K562 (cell line): ENCODE results near the gene HCST. TPM values are rescaled to one million over a fixed set of nuclear protein-coding genes. Genes with fewer than 3 reads are reported as not detected.

Experiments
- ATF7 ChIP-seq: fragments of 450-650 bp; IDR thresholded peaks from 2 replicates; pipeline ENCODE4 v1.7.1; 2014; ENCODE audit warnings: mild to moderate bottlenecking, moderate library complexity
- CREB1 ChIP-seq, 2 experiments: sonication (generic) in 1 of 2; formaldehyde crosslinking in 1 of 2; IDR thresholded peaks; 2 replicates each; pipeline versions ENCODE4 v1.6.1 to v1.8.0; 2012 to 2022; ENCODE audit warnings: inconsistent platforms in 1 of 2, mild to moderate bottlenecking in 1 of 2, missing genetic modification reagents in 1 of 2, moderate library complexity in 1 of 2
- ELF1 ChIP-seq: fragments of 200-800 bp; sonication (Bioruptor generic); IDR thresholded peaks from 2 replicates; pipeline ENCODE4 v1.6.1; 2016; ENCODE audit warnings: missing genetic modification characterization, missing compliant biosample characterization
- MECOM ChIP-seq: fragments of 250-450 bp; sonication (Bioruptor Pico); IDR thresholded peaks from 2 replicates; pipeline ENCODE4 v1.8.0; 2022; ENCODE audit warnings: inconsistent platforms
- MTA3 ChIP-seq: fragments of 450-650 bp; formaldehyde crosslinking; IDR thresholded peaks from 2 replicates; pipeline ENCODE4 v1.6.1; 2017; ENCODE audit warnings: mild to moderate bottlenecking, borderline replicate concordance
- PHF8 ChIP-seq: fragments of 200-600 bp; sonication (generic); IDR thresholded peaks from 2 replicates; pipeline ENCODE4 v1.6.1; 2012; ENCODE audit warnings: mixed run types, mild to moderate bottlenecking, inconsistent platforms, low read length, moderate library complexity, borderline replicate concordance
- POLR2A ChIP-seq: fragments of 450-650 bp; conservative IDR thresholded peaks from 2 replicates; pipeline ENCODE4 v1.6.1; 2016
- SREBF2 ChIP-seq: sonication (generic); formaldehyde crosslinking; IDR thresholded peaks from 2 replicates; pipeline ENCODE4 v1.4.0; 2020; ENCODE audit warnings: mild to moderate bottlenecking, missing genetic modification reagents
- SRSF3 ChIP-seq: fragments of 200-400 bp; formaldehyde crosslinking; IDR thresholded peaks from 2 replicates; pipeline ENCODE4 v1.6.1; 2016; ENCODE audit warnings: mild to moderate bottlenecking, low read length, moderate library complexity; ENCODE audit not compliant: insufficient read depth
- ZBTB7A ChIP-seq: IDR thresholded peaks from 2 replicates; pipeline ENCODE4 v1.6.1; 2011; ENCODE audit warnings: low read depth, mild to moderate bottlenecking, low read length, moderate library complexity, borderline replicate concordance; ENCODE audit not compliant: control insufficient read depth
- ZFP36 ChIP-seq: fragments of 150-350 bp; IDR thresholded peaks from 2 replicates; pipeline ENCODE4 v1.6.1; 2018; ENCODE audit warnings: low read length, low read depth; ENCODE audit not compliant: partially characterized antibody
- polyA plus RNA-seq, 8 experiments: library from polyadenylated mRNA; depleted of rRNA in 4 of 8; stranded (reverse) in 5 of 8; unstranded in 3 of 8; fragments of >200 nt; fragmentation: Nextera tagmentation in 2 of 8; fragmentation: Illumina TruSeq in 1 of 8; extraction: Ambion mirVana in 2 of 8; extraction: Trizol in 1 of 8; gene quantifications; 2 replicates each; pipeline versions ENCODE4 v1.2.1 to v1.2.3, GENCODE V29; 2011 to 2014; ENCODE audit warnings: inconsistent platforms in 1 of 8, missing spikeins in 1 of 8
- total RNA-seq, 7 experiments: library from RNA; depleted of rRNA in 6 of 7; stranded (reverse); fragments of >200 nt in 6 of 7; fragmentation: Illumina TruSeq in 2 of 7; extraction: Trizol in 2 of 7; gene quantifications; 2 replicates each; pipeline versions ENCODE4 v1.2.1 to v1.2.3, GENCODE V29; 2011 to 2021; ENCODE audit warnings: low replicate concordance in 1 of 7
- TF ChIP-seq, protein P1 (sequence below): fragments of 250-450 bp; sonication (Bioruptor Pico); IDR thresholded peaks from 2 replicates; pipeline ENCODE4 v1.4.0; 2020
- TF ChIP-seq, protein P2 (sequence below), 2 experiments: fragments of 450-650 bp; conservative IDR thresholded peaks; 2 replicates each; pipeline ENCODE4 v1.6.1; 2017; ENCODE audit warnings: mild to moderate bottlenecking in 2 of 2, moderate library complexity in 2 of 2
- TF ChIP-seq, protein P3 (sequence below): fragments of 250-450 bp; sonication (Bioruptor Pico); IDR thresholded peaks from 2 replicates; pipeline ENCODE4 v1.8.0; 2022; ENCODE audit warnings: moderate library complexity, mild to moderate bottlenecking, inconsistent platforms
- TF ChIP-seq, protein P4 (sequence below): fragments of 200-800 bp; sonication (Bioruptor generic); IDR thresholded peaks from 2 replicates; pipeline ENCODE4 v1.6.1; 2017; ENCODE audit warnings: missing genetic modification characterization, missing compliant biosample characterization

Gene HCST
- total and polyA plus RNA-seq, 9 of the 15 experiments (the other 6 are each of a cell fraction or from before 2014, with no cell fraction given) = 0.29 to 1.9 (median 0.95) TPM; not detected in 2

DNA sequence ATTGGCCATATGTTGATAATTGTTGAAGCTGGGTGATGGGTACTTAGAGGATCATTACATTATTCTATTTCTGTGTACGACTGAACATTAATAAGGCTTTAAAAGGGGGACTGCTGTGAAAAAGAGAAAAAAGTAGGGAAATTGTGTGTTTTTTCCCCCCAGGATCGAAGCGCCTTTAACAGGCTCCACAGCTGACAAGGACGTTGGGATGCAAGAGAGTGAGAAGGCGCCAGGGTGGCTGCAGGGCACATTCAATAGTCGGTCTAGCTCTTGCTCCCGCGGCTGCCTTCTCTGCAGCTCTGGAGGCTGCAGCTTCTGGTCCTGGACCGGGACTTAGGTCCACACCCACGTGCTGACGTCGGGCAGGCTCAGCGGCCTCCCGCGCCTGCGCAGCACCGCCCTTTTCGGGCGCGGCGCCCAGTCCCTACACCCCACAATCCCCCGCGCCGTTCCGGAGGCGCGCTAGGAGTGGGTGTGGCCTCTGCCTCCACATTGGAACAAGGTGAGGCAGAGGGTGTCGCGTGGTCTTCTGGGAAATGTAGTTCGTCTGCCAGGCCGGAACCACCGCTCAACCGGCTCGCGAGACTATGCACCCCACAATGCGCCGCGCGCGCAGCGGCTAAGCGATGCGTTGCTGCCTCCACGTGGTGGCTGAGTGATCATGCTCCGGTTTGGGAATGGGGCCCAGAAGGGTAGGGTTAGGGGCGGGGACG is 29.0 kb downstream of the HCST start (continued):
- TF ChIP-seq MTA3 (peak; percentile 60; the same call in 1 of the 2 replicates), POLR2A (peak; percentile 77), ATF7 (peak; percentile 93), ELF1 (tag) (peak; percentile 94), ZFP36 (peak; percentile 31), SRSF3 (no peak), CREB1 (IDR thresholded peaks at IDR 0.05) (peak; percentile 68; the same call in 1 of the 2 replicates), CREB1 (CRISPR knock-in tag; IDR thresholded peaks at IDR 0.05) (peak; percentile 84), SREBF2 (CRISPR knock-in tag) (no peak), ZBTB7A (peak; percentile 35; the same call in 1 of the 2 replicates), PHF8 (peak; percentile 76; the same call in 1 of the 2 replicates), MECOM (CRISPR knock-in tag) (no peak)
- TF ChIP-seq, protein P1, sequence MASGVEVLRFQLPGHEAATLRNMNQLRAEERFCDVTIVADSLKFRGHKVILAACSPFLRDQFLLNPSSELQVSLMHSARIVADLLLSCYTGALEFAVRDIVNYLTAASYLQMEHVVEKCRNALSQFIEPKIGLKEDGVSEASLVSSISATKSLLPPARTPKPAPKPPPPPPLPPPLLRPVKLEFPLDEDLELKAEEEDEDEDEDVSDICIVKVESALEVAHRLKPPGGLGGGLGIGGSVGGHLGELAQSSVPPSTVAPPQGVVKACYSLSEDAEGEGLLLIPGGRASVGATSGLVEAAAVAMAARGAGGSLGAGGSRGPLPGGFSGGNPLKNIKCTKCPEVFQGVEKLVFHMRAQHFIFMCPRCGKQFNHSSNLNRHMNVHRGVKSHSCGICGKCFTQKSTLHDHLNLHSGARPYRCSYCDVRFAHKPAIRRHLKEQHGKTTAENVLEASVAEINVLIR (CRISPR knock-in tag) = peak; percentile 37; the same call in 1 of the 2 replicates
- TF ChIP-seq, protein P2, sequence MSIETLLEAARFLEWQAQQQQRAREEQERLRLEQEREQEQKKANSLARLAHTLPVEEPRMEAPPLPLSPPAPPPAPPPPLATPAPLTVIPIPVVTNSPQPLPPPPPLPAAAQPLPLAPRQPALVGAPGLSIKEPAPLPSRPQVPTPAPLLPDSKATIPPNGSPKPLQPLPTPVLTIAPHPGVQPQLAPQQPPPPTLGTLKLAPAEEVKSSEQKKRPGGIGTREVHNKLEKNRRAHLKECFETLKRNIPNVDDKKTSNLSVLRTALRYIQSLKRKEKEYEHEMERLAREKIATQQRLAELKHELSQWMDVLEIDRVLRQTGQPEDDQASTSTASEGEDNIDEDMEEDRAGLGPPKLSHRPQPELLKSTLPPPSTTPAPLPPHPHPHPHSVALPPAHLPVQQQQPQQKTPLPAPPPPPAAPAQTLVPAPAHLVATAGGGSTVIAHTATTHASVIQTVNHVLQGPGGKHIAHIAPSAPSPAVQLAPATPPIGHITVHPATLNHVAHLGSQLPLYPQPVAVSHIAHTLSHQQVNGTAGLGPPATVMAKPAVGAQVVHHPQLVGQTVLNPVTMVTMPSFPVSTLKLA (conservative IDR thresholded peaks at IDR 0.05) = peak; percentile 93 to 95
- TF ChIP-seq, protein P3, sequence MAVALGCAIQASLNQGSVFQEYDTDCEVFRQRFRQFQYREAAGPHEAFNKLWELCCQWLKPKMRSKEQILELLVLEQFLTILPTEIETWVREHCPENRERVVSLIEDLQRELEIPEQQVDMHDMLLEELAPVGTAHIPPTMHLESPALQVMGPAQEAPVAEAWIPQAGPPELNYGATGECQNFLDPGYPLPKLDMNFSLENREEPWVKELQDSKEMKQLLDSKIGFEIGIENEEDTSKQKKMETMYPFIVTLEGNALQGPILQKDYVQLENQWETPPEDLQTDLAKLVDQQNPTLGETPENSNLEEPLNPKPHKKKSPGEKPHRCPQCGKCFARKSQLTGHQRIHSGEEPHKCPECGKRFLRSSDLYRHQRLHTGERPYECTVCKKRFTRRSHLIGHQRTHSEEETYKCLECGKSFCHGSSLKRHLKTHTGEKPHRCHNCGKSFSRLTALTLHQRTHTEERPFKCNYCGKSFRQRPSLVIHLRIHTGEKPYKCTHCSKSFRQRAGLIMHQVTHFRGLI (CRISPR knock-in tag) = no peak
- TF ChIP-seq, protein P4, sequence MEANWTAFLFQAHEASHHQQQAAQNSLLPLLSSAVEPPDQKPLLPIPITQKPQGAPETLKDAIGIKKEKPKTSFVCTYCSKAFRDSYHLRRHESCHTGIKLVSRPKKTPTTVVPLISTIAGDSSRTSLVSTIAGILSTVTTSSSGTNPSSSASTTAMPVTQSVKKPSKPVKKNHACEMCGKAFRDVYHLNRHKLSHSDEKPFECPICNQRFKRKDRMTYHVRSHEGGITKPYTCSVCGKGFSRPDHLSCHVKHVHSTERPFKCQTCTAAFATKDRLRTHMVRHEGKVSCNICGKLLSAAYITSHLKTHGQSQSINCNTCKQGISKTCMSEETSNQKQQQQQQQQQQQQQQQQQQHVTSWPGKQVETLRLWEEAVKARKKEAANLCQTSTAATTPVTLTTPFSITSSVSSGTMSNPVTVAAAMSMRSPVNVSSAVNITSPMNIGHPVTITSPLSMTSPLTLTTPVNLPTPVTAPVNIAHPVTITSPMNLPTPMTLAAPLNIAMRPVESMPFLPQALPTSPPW (CRISPR knock-in tag) = peak; percentile 61; the same call in 1 of the 2 replicates
- TF ChIP-seq, all 486 proteins: peak for 107
